GM20000 (cell line): ENCODE measurements around the gene GLCCI1.

Source experiments
- DNase-seq: peaks from one replicate; pipeline ENCODE4 v3.0.0; 2012; ENCODE audit warnings: low spot score
- TF ChIP-seq, protein P1 (sequence below): IDR thresholded peaks from 2 replicates; pipeline ENCODE4 v1.5.1; 2012; ENCODE audit warnings: mild to moderate bottlenecking, control low read depth; ENCODE audit errors: extremely low read depth, missing control alignments

The GLCCI1 gene

DNA sequence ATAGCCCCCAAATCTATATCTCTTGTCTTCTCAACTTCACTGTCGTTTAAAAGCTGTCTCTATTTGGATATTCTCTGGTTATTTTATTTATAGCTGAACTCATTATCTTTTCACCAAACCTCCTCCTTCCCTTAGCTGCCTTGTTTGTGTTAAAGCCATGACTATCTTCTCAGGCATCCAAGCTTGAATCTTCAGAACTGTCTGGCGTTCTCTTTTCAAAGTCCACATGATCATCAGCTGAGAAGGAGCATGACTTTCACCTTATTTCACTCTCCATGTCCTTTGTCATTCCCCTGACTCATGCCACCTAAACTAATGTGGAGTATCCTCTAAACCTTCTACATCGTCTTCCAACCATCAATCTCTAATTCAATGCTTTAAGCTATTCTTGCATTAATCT lies 5.7 kb upstream of the GLCCI1 start:
- no peak for DNase-seq
- TF ChIP-seq, protein P1, sequence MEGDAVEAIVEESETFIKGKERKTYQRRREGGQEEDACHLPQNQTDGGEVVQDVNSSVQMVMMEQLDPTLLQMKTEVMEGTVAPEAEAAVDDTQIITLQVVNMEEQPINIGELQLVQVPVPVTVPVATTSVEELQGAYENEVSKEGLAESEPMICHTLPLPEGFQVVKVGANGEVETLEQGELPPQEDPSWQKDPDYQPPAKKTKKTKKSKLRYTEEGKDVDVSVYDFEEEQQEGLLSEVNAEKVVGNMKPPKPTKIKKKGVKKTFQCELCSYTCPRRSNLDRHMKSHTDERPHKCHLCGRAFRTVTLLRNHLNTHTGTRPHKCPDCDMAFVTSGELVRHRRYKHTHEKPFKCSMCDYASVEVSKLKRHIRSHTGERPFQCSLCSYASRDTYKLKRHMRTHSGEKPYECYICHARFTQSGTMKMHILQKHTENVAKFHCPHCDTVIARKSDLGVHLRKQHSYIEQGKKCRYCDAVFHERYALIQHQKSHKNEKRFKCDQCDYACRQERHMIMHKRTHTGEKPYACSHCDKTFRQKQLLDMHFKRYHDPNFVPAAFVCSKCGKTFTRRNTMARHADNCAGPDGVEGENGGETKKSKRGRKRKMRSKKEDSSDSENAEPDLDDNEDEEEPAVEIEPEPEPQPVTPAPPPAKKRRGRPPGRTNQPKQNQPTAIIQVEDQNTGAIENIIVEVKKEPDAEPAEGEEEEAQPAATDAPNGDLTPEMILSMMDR = no peak

DNA sequence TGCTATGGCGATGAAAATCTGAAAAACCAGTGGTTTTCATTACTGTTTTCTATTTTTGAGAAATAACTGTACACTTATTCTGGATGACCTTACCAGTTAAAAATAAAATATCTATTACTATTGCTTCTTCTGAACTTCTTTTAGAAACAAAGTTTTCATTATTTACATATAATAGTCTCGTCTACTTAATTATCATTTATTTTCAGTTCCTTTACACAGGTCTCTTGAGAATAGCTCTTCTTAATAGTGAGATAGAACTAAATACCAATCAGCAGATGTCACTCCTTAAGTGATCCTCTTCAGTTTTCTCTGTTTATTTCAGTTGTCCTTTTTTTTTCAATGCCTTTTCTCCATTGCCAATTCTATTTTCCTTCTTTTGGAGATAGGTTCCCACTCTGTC lies 4.3 kb upstream of the GLCCI1 start:
- DNase-seq = no peak
- TF ChIP-seq, protein P1 = no peak

DNA sequence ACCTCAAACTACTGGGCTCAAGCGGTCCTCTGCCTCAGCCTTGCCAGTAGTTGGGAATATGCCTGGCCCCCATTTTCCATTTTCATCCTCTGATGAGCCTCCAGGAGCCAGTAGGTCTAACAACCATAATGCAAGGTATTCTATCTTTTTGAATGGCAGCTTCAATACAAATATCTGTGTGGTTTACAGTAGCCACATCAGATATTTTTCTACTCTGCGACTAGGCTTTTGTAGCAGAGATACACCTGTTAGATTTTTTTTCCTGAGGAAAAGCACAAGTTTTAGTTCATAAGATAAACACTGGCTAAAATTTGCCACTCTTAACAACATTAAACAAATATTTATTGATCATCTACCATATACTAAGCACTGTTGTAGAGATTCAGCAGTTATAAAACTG lies 3.9 kb upstream of the GLCCI1 start:
- no peak for DNase-seq

DNA sequence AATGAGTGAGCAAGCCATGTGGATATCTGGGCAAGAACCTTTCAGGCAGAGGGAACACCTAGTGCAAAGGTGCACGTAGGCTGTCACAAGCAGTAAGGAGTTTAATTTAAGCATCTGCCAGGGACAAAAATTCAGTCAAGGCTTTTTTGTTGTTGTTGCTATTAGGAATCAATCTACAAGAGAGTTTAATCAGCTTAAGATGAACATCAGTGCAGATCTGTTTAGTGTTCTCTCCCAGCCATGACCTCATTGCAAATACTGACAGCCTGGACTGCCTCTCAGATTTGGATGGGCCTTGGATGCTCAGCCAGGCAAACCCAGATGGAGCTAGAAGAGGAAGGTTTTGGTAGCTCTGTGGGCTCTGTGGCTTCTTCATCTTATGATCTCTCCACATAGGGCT lies 3.3 kb upstream of the GLCCI1 start:
- TF ChIP-seq, protein P1 = no peak
- DNase-seq = no peak

More for the DNA sequence above, 3.9 kb upstream of the GLCCI1 start:
- TF ChIP-seq, protein P1 = no peak

DNA sequence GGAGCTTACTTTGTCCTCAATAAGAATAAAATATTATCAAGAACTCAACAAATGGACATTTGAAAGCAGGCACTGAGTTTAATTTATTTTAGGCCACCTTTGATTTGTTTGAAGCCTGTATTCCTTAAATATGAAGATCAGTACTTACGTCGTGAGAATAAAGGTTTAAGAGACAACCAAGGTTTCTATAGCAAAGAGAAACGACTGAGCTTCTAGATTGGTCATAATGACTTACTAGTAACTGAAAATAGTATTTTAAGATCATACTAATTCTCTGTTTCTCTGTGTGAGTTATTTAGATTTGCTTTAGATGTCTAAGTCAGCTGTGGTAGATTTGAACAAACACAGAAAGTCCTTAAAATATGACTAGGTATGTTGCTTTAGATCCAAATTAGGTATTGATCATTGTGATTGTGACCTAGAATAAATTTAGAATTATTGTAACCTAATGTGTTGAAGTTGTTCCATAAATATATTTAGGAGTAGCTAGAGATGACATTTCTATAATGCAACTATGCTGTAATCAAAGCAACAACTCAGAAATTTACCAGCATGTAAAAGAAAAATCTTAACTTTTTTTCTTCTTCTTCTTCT lies 2.4 kb upstream of the GLCCI1 start:
- TF ChIP-seq, protein P1 = no peak
- DNase-seq = no peak

DNA sequence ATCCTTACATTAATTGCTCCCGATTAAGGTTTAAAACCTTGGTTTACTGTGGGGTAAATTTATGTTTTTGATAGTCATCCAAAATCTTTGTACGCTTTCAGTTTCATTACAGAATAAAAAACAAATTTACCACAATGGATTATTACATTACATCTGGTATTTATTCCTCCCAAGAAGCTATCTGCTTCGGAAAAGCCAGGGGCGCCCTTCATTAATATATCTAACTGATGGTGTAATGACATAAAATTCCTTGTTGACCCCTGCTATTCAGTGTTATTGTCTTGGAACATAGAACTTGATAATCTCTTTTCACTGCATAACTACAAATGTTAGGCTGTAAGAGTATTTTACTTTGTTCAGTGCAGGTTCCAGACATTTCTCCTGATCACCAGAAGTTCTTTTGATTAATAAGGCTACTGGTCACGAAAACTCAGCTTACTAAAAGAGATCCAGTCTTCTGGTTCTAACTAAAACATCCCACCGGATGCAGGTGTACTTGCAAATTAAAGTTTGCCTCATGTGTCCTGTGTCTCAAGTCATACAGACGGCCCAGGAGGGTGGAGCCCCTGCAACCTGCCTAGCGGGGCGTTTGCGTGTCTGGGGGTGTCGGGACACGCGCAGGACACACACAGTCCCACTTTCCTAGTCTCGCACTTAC lies 581 bp upstream of the GLCCI1 start:
- TF ChIP-seq, protein P1 = no peak
- DNase-seq = no peak

DNA sequence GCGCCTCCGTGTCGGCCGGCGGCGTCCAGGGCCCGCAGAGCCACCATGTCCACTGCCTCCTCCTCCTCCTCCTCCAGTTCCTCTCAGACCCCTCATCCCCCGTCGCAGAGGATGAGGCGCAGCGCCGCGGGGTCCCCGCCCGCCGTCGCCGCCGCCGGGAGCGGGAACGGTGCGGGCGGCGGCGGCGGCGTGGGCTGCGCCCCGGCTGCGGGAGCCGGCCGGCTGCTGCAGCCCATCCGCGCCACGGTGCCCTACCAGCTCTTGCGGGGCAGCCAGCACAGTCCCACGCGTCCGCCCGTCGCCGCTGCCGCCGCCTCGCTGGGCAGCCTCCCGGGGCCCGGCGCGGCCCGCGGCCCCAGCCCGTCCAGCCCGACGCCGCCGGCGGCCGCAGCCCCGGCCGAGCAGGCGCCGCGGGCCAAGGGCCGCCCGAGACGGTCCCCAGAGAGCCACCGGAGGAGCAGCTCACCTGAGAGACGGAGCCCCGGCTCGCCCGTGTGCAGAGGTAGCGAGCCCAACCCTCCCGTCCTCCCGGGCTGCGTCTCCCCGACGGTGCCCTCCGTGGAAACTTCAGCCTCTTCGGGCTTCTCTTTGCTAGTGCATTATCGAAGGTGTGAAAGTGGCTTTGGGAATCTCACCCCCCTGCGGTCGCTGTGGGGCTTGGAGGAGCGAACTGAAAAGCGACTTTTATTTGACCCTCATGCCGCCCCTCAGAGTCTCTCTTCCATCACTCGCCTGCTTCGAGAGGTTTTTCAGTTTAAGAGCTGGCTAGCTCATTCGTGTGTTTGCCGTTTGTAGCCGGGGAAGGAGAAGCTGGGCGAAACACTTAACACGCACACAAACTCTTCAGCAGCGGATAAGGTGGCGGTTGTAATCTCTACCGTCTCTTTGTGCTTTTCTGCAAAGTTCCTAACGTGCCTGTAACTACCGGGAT lies 975 bp downstream of the GLCCI1 start:
- TF ChIP-seq, protein P1 = no peak
- peak; percentile 46 for DNase-seq
